Vagina (tissue), 2 donors: ENCODE results near the gene TNS4.

ENCODE experiments used
- POLR2A ChIP-seq, 2 donors: fragments of 450-650 bp; IDR thresholded peaks; one replicate each; pipeline ENCODE4 v1.6.1; 2017; ENCODE audit warnings: antibody characterized with exemption in 2 of 2, mild to moderate bottlenecking in 2 of 2, moderate library complexity in 2 of 2
- POLR2AphosphoS5 ChIP-seq, 2 donors: sonication (generic); formaldehyde crosslinking; IDR thresholded peaks; one replicate each; pipeline ENCODE4 v1.9.0; 2017; ENCODE audit warnings: antibody characterized with exemption in 2 of 2, mild to moderate bottlenecking in 2 of 2, low read depth in 1 of 2; ENCODE audit not compliant: insufficient read depth in 1 of 2
- TF ChIP-seq, protein P1 (sequence below), 3 experiments: fragments of 450-650 bp in 2 of 3; fragments of 200-600 bp in 1 of 3; sonication (generic) in 1 of 3; IDR thresholded peaks; one replicate each; pipeline ENCODE4 v1.5.1; 2017 to 2019; ENCODE audit warnings: antibody characterized with exemption in 3 of 3, mild to moderate bottlenecking in 2 of 3, moderate library complexity in 2 of 3

GRCh38 chr17:40448639-40449261 lies 52.7 kb downstream of the TNS4 start:
- TF ChIP-seq POLR2A (IDR thresholded peaks at IDR 0.05) (no peak), POLR2AphosphoS5 (IDR thresholded peaks at IDR 0.05; ENCODE audit: insufficient read depth in 1 of 2, low read depth in 1 of 2) (peak in 1 of 2 donors; percentile 29)
- TF ChIP-seq, protein P1, sequence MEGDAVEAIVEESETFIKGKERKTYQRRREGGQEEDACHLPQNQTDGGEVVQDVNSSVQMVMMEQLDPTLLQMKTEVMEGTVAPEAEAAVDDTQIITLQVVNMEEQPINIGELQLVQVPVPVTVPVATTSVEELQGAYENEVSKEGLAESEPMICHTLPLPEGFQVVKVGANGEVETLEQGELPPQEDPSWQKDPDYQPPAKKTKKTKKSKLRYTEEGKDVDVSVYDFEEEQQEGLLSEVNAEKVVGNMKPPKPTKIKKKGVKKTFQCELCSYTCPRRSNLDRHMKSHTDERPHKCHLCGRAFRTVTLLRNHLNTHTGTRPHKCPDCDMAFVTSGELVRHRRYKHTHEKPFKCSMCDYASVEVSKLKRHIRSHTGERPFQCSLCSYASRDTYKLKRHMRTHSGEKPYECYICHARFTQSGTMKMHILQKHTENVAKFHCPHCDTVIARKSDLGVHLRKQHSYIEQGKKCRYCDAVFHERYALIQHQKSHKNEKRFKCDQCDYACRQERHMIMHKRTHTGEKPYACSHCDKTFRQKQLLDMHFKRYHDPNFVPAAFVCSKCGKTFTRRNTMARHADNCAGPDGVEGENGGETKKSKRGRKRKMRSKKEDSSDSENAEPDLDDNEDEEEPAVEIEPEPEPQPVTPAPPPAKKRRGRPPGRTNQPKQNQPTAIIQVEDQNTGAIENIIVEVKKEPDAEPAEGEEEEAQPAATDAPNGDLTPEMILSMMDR (IDR thresholded peaks at IDR 0.05): no peak
